Trophoblast cell (in vitro differentiated cells and primary cell): Measurements from ENCODE around the gene GLT6D1.

Experiments used
- DNase-seq, 2 donors: peaks; one replicate each; pipeline ENCODE4 v3.0.0-alpha.2; 2016
- H2AFZ ChIP-seq: 2 replicates; pipeline ENCODE4 v1.6.1; 2013; ENCODE audit warnings: low read length, moderate library complexity, mild to moderate bottlenecking; ENCODE audit not compliant: insufficient read depth, poor library complexity
- H2AK5ac ChIP-seq: 2 replicates; pipeline ENCODE4 v1.6.1; 2013; ENCODE audit warnings: mild to moderate bottlenecking, low read length
- H2BK120ac ChIP-seq: 2 replicates; pipeline ENCODE4 v1.6.1; 2013; ENCODE audit warnings: low read length, mild to moderate bottlenecking, moderate library complexity; ENCODE audit not compliant: insufficient read depth, poor library complexity
- H2BK12ac ChIP-seq: 2 replicates; pipeline ENCODE4 v1.6.1; 2013; ENCODE audit warnings: mild to moderate bottlenecking, low read length, moderate library complexity
- H2BK5ac ChIP-seq: 2 replicates; pipeline ENCODE4 v1.6.1; 2013; ENCODE audit warnings: low read length, low read depth, moderate library complexity, mild to moderate bottlenecking; ENCODE audit not compliant: poor library complexity
- H3K14ac ChIP-seq: 2 replicates; pipeline ENCODE4 v1.6.1; 2013; ENCODE audit warnings: mild to moderate bottlenecking, low read length
- H3K18ac ChIP-seq: 2 replicates; pipeline ENCODE4 v1.6.1; 2013; ENCODE audit warnings: mild to moderate bottlenecking, low read length
- H3K23ac ChIP-seq: 2 replicates; pipeline ENCODE4 v1.6.1; 2013; ENCODE audit warnings: low read length
- H3K27ac ChIP-seq: 2 replicates; pipeline ENCODE4 v1.5.1; 2013; ENCODE audit warnings: low read depth, mild to moderate bottlenecking, inconsistent platforms, low read length, moderate library complexity
- H3K27me3 ChIP-seq: 2 replicates; pipeline ENCODE4 v1.6.1; 2013; ENCODE audit warnings: inconsistent platforms, mild to moderate bottlenecking, low read length, moderate library complexity; ENCODE audit not compliant: insufficient read depth
- H3K36me3 ChIP-seq, 2 experiments: 1 replicate in 1 of 2; 2 replicates in 1 of 2; pipeline ENCODE4 v1.6.1; 2013; ENCODE audit warnings: low read length in 2 of 2, mild to moderate bottlenecking in 2 of 2, moderate library complexity in 1 of 2; ENCODE audit not compliant: insufficient read depth in 2 of 2, control insufficient read depth in 1 of 2
- H3K4ac ChIP-seq: 2 replicates; pipeline ENCODE4 v1.6.1; 2013; ENCODE audit warnings: low read depth, mild to moderate bottlenecking, low read length, moderate library complexity
- H3K4me1 ChIP-seq, 2 experiments: 1 replicate in 1 of 2; 2 replicates in 1 of 2; pipeline ENCODE4 v1.6.1; 2013; ENCODE audit warnings: low read length in 2 of 2, mild to moderate bottlenecking in 2 of 2, moderate library complexity in 1 of 2; ENCODE audit not compliant: insufficient read depth in 2 of 2, control insufficient read depth in 1 of 2
- H3K4me2 ChIP-seq: 2 replicates; pipeline ENCODE4 v1.6.1; 2013; ENCODE audit warnings: inconsistent platforms, mild to moderate bottlenecking, low read length, moderate library complexity
- H3K4me3 ChIP-seq: 2 replicates; pipeline ENCODE4 v1.5.1; 2013; ENCODE audit warnings: mild to moderate bottlenecking, low read depth, low read length, inconsistent platforms
- H3K79me1 ChIP-seq: one replicate; pipeline ENCODE4 v1.6.1; 2013; ENCODE audit warnings: low read length
- H3K79me2 ChIP-seq: 2 replicates; pipeline ENCODE4 v1.6.1; 2013; ENCODE audit warnings: low read length, mild to moderate bottlenecking; ENCODE audit not compliant: control insufficient read depth, insufficient read depth, poor library complexity
- H3K9ac ChIP-seq: 2 replicates; pipeline ENCODE4 v1.6.1; 2013; ENCODE audit warnings: mild to moderate bottlenecking, low read length
- H3K9me3 ChIP-seq: 2 replicates; pipeline ENCODE4 v1.6.1; 2013; ENCODE audit warnings: low read depth, mild to moderate bottlenecking, control low read depth, inconsistent platforms, low read length; ENCODE audit not compliant: insufficient read depth
- H4K12ac ChIP-seq: 2 replicates; pipeline ENCODE4 v1.6.1; 2013; ENCODE audit warnings: low read depth, mild to moderate bottlenecking, low read length, moderate library complexity
- H4K8ac ChIP-seq: 2 replicates; pipeline ENCODE4 v1.6.1; 2013; ENCODE audit warnings: low read depth, mild to moderate bottlenecking, low read length, moderate library complexity
- H4K91ac ChIP-seq: one replicate; pipeline ENCODE4 v1.6.1; 2013; ENCODE audit warnings: low read depth, mild to moderate bottlenecking, low read length, moderate library complexity
- WGBS: extraction: QIAGEN DNeasy Blood & Tissue Kit; methylation state at CpG from one replicate; pipeline ENCODE4 v1.1.7; 2013; ENCODE audit warnings: missing lambda C conversion rate; ENCODE audit not compliant: insufficient read length, insufficient coverage; ENCODE audit errors: extremely low coverage; 5-methylcytosine and 5-hydroxymethylcytosine counted together

GLT6D1 gene

DNA sequence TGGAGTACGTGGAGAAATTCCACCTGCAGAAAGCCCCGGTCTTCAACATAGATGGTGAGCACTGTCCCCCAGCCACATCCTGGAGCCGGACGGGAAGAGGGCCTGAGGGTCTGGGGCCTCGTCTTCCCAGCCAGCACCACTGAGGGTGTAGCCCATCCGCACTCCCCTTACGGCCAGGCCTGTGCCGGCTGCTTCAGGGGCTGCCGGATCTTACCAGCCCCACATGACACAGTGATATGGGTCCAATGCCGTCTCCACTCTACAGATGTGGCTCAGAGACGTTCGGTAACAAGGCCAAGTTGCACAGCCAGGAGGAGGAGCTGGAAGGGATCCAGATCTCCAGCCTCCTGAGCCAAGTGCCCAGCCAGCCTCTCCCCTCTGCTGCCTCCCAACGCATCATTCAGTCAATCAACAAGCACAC is 21.3 kb downstream of the GLT6D1 start:
- Histone ChIP-seq H2BK12ac (no peak overlapping the region), H3K18ac (no peak overlapping the region), H3K9ac (no peak overlapping the region), H3K27ac (no peak overlapping the region), H4K12ac (no peak overlapping the region), H3K4ac (no peak overlapping the region), H3K4me3 (no peak overlapping the region), H2AK5ac (no peak overlapping the region), H3K27me3 (no peaks in the 10 kb centered on the region), H3K14ac (no peak overlapping the region), H3K79me1 (no peaks in the 10 kb centered on the region), H3K4me1 (no peaks in the 10 kb centered on the region), H3K23ac (no peak overlapping the region), H3K4me2 (no peak overlapping the region), H4K91ac (no peak overlapping the region), H2BK120ac (no peak overlapping the region), H3K36me3 (no peaks in the 10 kb centered on the region), H3K79me2 (no peaks in the 10 kb centered on the region), H2BK5ac (no peak overlapping the region), H4K8ac (no peak overlapping the region), H3K9me3 (no peaks in the 10 kb centered on the region), H2AFZ (no peak overlapping the region)
- no CpG with 5 or more reads among the region's 13 CpGs for WGBS
- no peak for DNase-seq

DNA sequence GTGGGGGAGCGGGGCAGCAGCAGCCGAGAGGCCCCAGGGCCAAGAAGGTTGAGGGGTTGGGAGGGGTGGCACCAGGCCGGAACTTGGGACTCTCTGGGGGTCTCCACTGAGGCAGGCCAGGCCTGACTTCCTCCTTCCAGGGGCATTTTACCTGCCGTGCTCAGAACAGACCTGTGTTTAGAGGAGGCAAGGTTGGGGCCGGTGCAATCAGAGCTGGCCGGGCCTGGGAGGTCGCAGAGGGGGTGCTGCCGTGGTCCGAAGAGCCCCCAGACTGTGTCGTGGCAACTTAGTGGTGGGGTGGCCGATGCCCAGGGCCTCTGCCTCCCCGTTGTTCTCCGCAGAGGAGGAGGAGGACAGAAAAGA is 21.8 kb downstream of the GLT6D1 start:
- H3K4me2 ChIP-seq = no peak overlapping the region

DNA sequence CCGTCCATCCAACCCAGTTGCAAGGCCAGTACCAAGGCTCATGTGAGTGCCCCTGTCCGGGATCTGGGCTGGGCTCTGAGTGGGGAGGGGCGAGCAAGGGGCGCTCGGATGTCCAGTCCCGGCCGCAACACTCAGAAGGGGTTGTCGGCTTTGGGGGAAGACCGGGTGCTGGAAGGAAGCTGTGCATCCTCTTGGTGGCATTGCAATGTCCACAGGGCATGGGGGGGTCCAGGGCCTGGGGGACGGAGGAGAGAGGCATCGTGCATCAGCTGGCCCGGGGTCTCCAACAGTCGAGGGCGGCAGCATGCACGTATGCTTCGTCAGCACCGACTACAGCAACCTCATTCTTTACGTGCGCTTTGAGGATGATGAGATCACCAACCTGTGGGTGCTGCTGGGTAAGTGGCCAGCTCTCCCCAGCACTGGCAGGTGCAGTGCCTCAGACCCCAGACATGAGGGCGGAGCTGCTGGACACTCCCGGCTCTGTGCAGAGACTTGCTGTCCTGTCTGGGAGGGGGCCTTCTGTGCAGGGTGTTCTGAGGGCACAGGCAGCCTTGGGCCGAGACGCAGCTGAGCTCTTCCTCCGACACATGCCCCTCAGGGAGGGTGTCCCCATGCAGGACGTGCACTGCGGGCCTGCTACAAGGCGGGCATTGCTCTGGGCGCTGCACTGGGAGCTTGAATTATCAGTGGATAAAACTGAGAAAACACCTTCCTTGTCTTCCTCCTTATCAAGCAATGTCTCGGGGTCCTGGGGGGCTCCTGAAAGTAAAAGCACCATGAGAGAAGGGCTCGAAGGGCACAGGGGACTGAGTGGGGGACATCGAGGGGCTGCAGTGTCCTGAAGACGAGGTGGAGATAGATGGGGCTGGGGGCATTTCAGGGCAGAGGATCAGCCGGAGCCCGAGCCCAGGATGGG is 22.5 kb downstream of the GLT6D1 start:
- H3K9ac ChIP-seq = no peak overlapping the region
- no peaks in the 10 kb centered on the region for H3K36me3 ChIP-seq
- H4K8ac ChIP-seq = no peak overlapping the region
- H3K4me2 ChIP-seq = no peak overlapping the region
- H3K18ac ChIP-seq = no peak overlapping the region
- WGBS = no CpG with 5 or more reads among the region's 34 CpGs
- no peak overlapping the region for H3K14ac ChIP-seq
- no peaks in the 10 kb centered on the region for H3K79me2 ChIP-seq
- H3K4me1 ChIP-seq = no peaks in the 10 kb centered on the region
- no peak overlapping the region for H2BK12ac ChIP-seq
- H4K91ac ChIP-seq = no peak overlapping the region
- no peak overlapping the region for H2AFZ ChIP-seq
- H3K27me3 ChIP-seq = no peaks in the 10 kb centered on the region
- no peak for DNase-seq
- no peak overlapping the region for H2BK120ac ChIP-seq
- no peak overlapping the region for H2AK5ac ChIP-seq
- no peak overlapping the region for H4K12ac ChIP-seq
- H2BK5ac ChIP-seq = no peak overlapping the region
- no peaks in the 10 kb centered on the region for H3K79me1 ChIP-seq
- H3K4me3 ChIP-seq = no peak overlapping the region
- H3K23ac ChIP-seq = no peak overlapping the region
- H3K4ac ChIP-seq = no peak overlapping the region
- H3K9me3 ChIP-seq = peaks cover 1% of the 10 kb centered on the region
- no peak overlapping the region for H3K27ac ChIP-seq

More for the DNA sequence above, 21.8 kb downstream of the GLT6D1 start:
- Histone ChIP-seq H3K4me3 (no peak overlapping the region), H4K91ac (no peak overlapping the region), H2BK5ac (no peak overlapping the region), H3K18ac (no peak overlapping the region), H3K14ac (no peak overlapping the region), H4K12ac (no peak overlapping the region), H2BK12ac (no peak overlapping the region), H3K36me3 (no peaks in the 10 kb centered on the region), H3K4ac (no peak overlapping the region), H3K79me1 (no peaks in the 10 kb centered on the region), H2AK5ac (no peak overlapping the region), H3K4me1 (no peaks in the 10 kb centered on the region), H3K27me3 (no peaks in the 10 kb centered on the region), H3K23ac (no peak overlapping the region), H3K27ac (no peak overlapping the region), H2BK120ac (no peak overlapping the region), H3K79me2 (no peaks in the 10 kb centered on the region), H3K9me3 (no peaks in the 10 kb centered on the region), H3K9ac (no peak overlapping the region), H2AFZ (no peak overlapping the region), H4K8ac (no peak overlapping the region)
- no peak for DNase-seq
- no CpG with 5 or more reads among the region's 13 CpGs for WGBS

DNA sequence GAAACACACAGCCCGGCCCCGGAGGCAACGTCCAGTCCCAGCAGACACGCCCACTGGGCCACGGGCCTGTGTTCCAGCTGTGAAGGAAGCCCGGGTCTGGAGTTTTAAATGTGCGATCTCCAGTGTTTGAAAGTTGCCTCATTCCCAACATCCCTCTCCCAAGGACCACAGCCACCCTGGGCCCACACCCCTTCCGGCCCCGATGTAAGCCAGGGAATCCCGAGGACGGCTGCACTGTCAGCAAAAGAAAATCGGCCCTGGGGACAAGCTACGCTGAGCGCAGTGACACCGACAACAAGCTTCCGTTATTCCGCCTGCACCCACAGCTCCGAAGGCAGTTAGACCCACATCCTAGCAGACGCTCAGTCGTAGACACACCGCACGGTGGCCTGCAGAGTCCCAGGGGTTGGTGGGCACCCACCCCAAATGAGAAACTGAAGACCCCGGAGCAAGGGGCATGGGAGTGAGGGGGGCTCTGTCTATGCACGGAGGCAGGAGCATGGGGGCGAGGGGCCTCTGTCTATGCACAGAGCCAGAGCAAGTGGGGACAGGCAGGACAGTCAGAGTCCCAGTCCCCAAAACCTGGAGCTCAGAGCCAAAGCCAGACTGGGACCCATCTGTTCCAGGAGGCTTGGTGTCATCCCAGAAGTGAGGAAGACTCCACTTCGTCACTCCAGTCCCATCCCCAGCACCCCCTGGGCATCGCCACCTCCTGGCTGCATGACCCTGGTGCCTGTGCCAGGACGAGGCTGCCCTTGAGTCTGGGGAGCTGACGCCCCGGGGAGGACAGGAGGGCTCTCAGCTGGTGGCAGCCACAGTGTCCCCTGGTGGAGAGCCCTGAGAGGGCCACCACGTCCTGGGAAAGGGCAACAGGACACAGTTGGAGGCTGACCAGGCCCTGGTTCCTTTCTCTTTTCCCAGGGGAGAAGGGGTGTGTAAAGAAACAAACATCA is 23.4 kb downstream of the GLT6D1 start:
- no peak for DNase-seq
- no peak overlapping the region for H3K4me3 ChIP-seq
- H3K18ac ChIP-seq = no peak overlapping the region
- no peak overlapping the region for H3K4me2 ChIP-seq
- H3K9me3 ChIP-seq = peaks cover 8% of the 10 kb centered on the region
- no peak overlapping the region for H3K23ac ChIP-seq
- no peak overlapping the region for H4K8ac ChIP-seq
- H3K9ac ChIP-seq = no peak overlapping the region
- no peak overlapping the region for H2AFZ ChIP-seq
- no peak overlapping the region for H3K4ac ChIP-seq
- no peaks in the 10 kb centered on the region for H3K36me3 ChIP-seq
- no peaks in the 10 kb centered on the region for H3K4me1 ChIP-seq
- no peak overlapping the region for H2BK12ac ChIP-seq
- H2AK5ac ChIP-seq = no peak overlapping the region
- H2BK120ac ChIP-seq = no peak overlapping the region
- H3K27me3 ChIP-seq = no peaks in the 10 kb centered on the region
- no peak overlapping the region for H4K12ac ChIP-seq
- no peak overlapping the region for H4K91ac ChIP-seq
- H3K27ac ChIP-seq = no peak overlapping the region
- H3K14ac ChIP-seq = no peak overlapping the region
- WGBS = no CpG with 5 or more reads among the region's 31 CpGs
- no peaks in the 10 kb centered on the region for H3K79me1 ChIP-seq
- H3K79me2 ChIP-seq = no peaks in the 10 kb centered on the region
- H2BK5ac ChIP-seq = no peak overlapping the region
